H1 (cell line): ENCODE measurements around the gene CD180. TPM values are rescaled to one million over a fixed set of nuclear protein-coding genes. Genes with fewer than 3 reads are reported as not detected.

Experiments
- ASH2L ChIP-seq: fragments of 200-600, 300-600 bp; sonication (generic); IDR thresholded peaks from one replicate; pipeline ENCODE4 v1.7.1; 2017; ENCODE audit warnings: low read length
- BACH1 ChIP-seq: IDR thresholded peaks from 2 replicates; pipeline ENCODE4 v1.6.1; 2012; ENCODE audit warnings: low read length, improper control_type of control experiment
- JUN ChIP-seq: IDR thresholded peaks from 2 replicates; pipeline ENCODE4 v1.6.1; 2011; ENCODE audit warnings: low read depth, mild to moderate bottlenecking, improper control_type of control experiment, low read length
- SAP30 ChIP-seq: fragments of 300-600 bp; sonication (generic); IDR thresholded peaks from 2 replicates; pipeline ENCODE4 v1.7.1; 2012; ENCODE audit warnings: low read length, moderate library complexity, mild to moderate bottlenecking, inconsistent platforms; ENCODE audit not compliant: insufficient read depth, insufficient replicate concordance
- TCF12 ChIP-seq: IDR thresholded peaks from 2 replicates; pipeline ENCODE4 v1.6.1; 2011; ENCODE audit warnings: low read depth, mild to moderate bottlenecking, low read length
- YY1 ChIP-seq: IDR thresholded peaks from 2 replicates; pipeline ENCODE4 v1.6.1; 2011; ENCODE audit warnings: low read depth, mild to moderate bottlenecking, low read length
- polyA plus RNA-seq, 7 experiments: library from polyadenylated mRNA; depleted of rRNA in 3 of 7; stranded (reverse) in 5 of 7; unstranded in 2 of 7; fragments of >200 nt in 5 of 7; fragments of 200-250 nt in 2 of 7; gene quantifications; 1 replicate in 5 of 7; 2 replicates in 1 of 7; 4 replicates in 1 of 7; pipeline versions ENCODE4 v1.2.1 to v1.2.3, GENCODE V29; 2011 to 2013; ENCODE audit warnings: missing spikeins in 2 of 7, mixed read lengths in 2 of 7
- total RNA-seq: library from RNA; stranded (reverse); fragmentation: NEBNext Ultra II Directional; extraction: Animal tissue kit (Norgen Biotek cat#: 25700); gene quantifications from 2 replicates; pipeline ENCODE4 v1.2.1, GENCODE V29; 2021

CD180 gene
- total and polyA plus RNA-seq, 2 of the 8 experiments (the other 6 are each of a cell fraction or from before 2014, with no cell fraction given) = not detected

GRCh38 chr5:67152400-67152799 is 44.2 kb downstream of the CD180 start (continued):
- TF ChIP-seq SAP30 = no peak
- no peak for TF ChIP-seq YY1
- TF ChIP-seq TCF12 = no peak
- no peak for TF ChIP-seq ASH2L
- TF ChIP-seq JUN = no peak
- TF ChIP-seq BACH1 = no peak
- TF ChIP-seq, all 59 proteins: peak for 0
